ENCODE results near the gene SOHLH1. TPM values are rescaled to one million over a fixed set of nuclear protein-coding genes. Genes with fewer than 3 reads are reported as not detected.

Gene SOHLH1
- total RNA-seq, 1 experiment from 2014 or later: not detected

DNA sequence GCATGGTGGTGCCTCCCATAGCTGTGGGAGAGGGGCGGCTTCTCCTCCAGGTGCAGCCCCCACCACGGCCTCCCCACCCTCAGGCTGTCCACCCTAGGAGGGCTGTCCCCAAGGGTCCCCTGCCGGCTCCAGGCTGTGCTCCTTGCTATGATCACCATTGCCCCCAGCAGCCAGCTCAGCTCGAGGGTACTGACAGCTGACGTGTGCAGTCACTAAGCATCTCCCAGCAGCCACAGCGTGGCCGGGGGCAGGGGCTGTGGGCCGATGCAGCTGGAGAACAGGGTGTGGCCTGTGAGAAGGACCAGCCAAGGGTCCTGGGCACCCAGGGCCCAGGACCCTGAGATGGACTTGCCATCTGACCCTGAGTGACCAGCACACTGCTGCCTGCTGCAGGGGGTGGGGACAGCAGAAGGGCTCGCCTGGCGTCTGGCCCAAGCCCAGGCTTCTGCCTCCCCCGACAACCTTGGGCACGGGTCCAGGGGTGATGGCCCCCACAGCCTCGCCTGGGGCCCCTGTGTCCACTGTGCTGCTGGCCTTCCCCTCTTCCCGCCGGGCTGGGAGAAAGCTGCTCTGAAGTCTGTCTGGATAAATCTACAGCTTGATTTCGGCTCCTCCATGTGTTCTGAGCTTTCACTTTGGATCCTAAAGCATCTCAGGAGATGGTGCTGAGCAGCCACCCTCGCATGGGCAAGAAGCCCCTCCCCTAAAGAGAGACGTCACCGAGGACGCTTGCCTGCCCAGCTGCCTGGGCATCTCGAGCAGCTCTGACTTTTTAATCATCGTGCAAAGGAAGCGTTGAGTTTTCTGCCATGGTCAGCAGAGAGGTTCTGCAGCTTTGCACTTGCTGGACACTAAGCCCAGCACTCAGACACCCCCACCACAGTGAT, 8.2 kb upstream of the SOHLH1 start:
- H3K27me3 Mint-ChIP-seq (ENCODE audit: low read depth): no peaks in the 10 kb centered on the region; the same call in 1 of the 2 replicates
- DNase-seq (ENCODE audit: low spot score): no peak
- TF ChIP-seq ZNF263 (CRISPR knock-in tag; IDR thresholded peaks at IDR 0.05; ENCODE audit: low read depth) (no peak), ZBTB21 (CRISPR knock-in tag; IDR thresholded peaks at IDR 0.05; ENCODE audit: borderline replicate concordance) (no peak), NFE2L1 (CRISPR knock-in tag; IDR thresholded peaks at IDR 0.05) (no peak), ZNF138 (CRISPR knock-in tag; conservative IDR thresholded peaks at IDR 0.05) (no peak), ZNF416 (CRISPR knock-in tag; IDR thresholded peaks at IDR 0.05) (no peak), TP53 (CRISPR knock-in tag; IDR thresholded peaks at IDR 0.05) (no peak), CREB1 (CRISPR knock-in tag; IDR thresholded peaks at IDR 0.05) (no peak), FOXP1 (CRISPR knock-in tag; IDR thresholded peaks at IDR 0.05; ENCODE audit: borderline replicate concordance) (no peak), SMAD4 (CRISPR knock-in tag; IDR thresholded peaks at IDR 0.05) (no peak), NFATC4 (CRISPR knock-in tag; IDR thresholded peaks at IDR 0.05) (no peak)
- TF ChIP-seq, protein P1, sequence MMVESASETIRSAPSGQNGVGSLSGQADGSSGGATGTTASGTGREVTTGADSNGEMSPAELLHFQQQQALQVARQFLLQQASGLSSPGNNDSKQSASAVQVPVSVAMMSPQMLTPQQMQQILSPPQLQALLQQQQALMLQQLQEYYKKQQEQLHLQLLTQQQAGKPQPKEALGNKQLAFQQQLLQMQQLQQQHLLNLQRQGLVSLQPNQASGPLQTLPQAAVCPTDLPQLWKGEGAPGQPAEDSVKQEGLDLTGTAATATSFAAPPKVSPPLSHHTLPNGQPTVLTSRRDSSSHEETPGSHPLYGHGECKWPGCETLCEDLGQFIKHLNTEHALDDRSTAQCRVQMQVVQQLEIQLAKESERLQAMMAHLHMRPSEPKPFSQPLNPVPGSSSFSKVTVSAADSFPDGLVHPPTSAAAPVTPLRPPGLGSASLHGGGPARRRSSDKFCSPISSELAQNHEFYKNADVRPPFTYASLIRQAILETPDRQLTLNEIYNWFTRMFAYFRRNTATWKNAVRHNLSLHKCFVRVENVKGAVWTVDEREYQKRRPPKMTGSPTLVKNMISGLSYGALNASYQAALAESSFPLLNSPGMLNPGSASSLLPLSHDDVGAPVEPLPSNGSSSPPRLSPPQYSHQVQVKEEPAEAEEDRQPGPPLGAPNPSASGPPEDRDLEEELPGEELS (CRISPR knock-in tag; IDR thresholded peaks at IDR 0.05): no peak
- TF ChIP-seq, protein P2, sequence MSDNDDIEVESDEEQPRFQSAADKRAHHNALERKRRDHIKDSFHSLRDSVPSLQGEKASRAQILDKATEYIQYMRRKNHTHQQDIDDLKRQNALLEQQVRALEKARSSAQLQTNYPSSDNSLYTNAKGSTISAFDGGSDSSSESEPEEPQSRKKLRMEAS (CRISPR knock-in tag; IDR thresholded peaks at IDR 0.05): no peak
- TF ChIP-seq, protein P3, sequence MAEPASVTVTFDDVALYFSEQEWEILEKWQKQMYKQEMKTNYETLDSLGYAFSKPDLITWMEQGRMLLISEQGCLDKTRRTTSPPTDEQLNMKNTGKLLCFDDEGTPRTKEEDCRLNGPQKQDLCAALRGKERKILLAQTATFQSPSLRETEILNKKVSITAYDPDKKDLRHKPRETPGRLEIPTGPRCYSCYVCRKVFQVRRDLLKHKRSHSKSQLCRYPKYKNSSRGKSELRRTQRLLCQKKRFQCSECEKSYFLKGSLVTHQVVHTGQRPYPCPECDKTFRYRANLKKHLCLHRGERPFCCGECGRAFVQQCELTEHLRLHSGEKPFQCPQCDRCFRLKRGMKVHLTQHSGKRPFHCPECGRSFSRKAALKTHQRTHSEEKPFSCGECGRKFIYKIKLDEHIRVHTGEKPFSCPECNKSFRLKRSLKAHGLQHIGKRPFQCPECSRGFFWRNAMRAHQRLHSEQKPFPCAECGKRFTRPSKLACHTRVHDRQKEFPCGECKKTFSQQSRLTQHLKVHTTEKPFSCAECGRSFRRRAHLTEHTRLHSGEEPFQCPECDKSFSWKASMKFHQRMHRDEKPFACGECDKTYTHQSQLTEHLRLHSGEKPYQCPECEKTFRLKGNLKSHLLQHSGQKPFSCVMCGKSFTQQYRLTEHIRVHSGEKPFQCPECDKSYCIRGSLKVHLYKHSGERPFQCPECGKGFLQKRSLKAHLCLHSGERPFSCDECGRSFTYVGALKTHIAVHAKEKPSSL (CRISPR knock-in tag; conservative IDR thresholded peaks at IDR 0.05): no peak
- TF ChIP-seq, protein P4, sequence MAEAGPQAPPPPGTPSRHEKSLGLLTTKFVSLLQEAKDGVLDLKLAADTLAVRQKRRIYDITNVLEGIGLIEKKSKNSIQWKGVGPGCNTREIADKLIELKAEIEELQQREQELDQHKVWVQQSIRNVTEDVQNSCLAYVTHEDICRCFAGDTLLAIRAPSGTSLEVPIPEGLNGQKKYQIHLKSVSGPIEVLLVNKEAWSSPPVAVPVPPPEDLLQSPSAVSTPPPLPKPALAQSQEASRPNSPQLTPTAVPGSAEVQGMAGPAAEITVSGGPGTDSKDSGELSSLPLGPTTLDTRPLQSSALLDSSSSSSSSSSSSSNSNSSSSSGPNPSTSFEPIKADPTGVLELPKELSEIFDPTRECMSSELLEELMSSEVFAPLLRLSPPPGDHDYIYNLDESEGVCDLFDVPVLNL (CRISPR knock-in tag; IDR thresholded peaks at IDR 0.05; ENCODE audit: borderline replicate concordance, low read depth): no peak
- TF ChIP-seq, protein P5, sequence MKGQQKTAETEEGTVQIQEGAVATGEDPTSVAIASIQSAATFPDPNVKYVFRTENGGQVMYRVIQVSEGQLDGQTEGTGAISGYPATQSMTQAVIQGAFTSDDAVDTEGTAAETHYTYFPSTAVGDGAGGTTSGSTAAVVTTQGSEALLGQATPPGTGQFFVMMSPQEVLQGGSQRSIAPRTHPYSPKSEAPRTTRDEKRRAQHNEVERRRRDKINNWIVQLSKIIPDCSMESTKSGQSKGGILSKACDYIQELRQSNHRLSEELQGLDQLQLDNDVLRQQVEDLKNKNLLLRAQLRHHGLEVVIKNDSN (CRISPR knock-in tag; IDR thresholded peaks at IDR 0.05): no peak
- TF ChIP-seq, protein P6, sequence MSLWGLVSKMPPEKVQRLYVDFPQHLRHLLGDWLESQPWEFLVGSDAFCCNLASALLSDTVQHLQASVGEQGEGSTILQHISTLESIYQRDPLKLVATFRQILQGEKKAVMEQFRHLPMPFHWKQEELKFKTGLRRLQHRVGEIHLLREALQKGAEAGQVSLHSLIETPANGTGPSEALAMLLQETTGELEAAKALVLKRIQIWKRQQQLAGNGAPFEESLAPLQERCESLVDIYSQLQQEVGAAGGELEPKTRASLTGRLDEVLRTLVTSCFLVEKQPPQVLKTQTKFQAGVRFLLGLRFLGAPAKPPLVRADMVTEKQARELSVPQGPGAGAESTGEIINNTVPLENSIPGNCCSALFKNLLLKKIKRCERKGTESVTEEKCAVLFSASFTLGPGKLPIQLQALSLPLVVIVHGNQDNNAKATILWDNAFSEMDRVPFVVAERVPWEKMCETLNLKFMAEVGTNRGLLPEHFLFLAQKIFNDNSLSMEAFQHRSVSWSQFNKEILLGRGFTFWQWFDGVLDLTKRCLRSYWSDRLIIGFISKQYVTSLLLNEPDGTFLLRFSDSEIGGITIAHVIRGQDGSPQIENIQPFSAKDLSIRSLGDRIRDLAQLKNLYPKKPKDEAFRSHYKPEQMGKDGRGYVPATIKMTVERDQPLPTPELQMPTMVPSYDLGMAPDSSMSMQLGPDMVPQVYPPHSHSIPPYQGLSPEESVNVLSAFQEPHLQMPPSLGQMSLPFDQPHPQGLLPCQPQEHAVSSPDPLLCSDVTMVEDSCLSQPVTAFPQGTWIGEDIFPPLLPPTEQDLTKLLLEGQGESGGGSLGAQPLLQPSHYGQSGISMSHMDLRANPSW (CRISPR knock-in tag; conservative IDR thresholded peaks at IDR 0.05; ENCODE audit: low read depth): no peak
- TF ChIP-seq, protein P7, sequence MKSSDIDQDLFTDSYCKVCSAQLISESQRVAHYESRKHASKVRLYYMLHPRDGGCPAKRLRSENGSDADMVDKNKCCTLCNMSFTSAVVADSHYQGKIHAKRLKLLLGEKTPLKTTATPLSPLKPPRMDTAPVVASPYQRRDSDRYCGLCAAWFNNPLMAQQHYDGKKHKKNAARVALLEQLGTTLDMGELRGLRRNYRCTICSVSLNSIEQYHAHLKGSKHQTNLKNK (CRISPR knock-in tag; IDR thresholded peaks at IDR 0.05): no peak
- ATAC-seq: no peak
- peaks cover 2% of the 10 kb centered on the region; the same call in 1 of the 2 replicates for H3K4me1 Mint-ChIP-seq
- no peaks in the 10 kb centered on the region for H3K36me3 Mint-ChIP-seq
- H3K27ac Mint-ChIP-seq: no peak overlapping the region
- POLR2A ChIA-PET: no interaction called here
- H3K9me3 Mint-ChIP-seq: no peaks in the 10 kb centered on the region
- H3K4me3 Mint-ChIP-seq: no peak overlapping the region
- CTCF ChIA-PET: interaction anchor here (1.0 to 1.1 kb wide), 2 partner anchors 103 to 254 kb away, joined by 3 read pairs; partner anchors contain the start of gene UBAC1

Data from WTC11 (cell line).